Measurements from ENCODE around the gene FBXO30. TPM values are rescaled to one million over a fixed set of nuclear protein-coding genes. Genes with fewer than 3 reads are reported as not detected.

The FBXO30 gene
- total and polyA plus RNA-seq, 2 experiments from 2014 or later = 2.0 to 9.0 TPM

- H3K4me2 ChIP-seq = no peak overlapping the region
- peaks cover 30% of the 10 kb centered on the region for H4K20me1 ChIP-seq (ENCODE audit: insufficient read depth, poor library complexity, severe bottlenecking)
- H3K4me3 ChIP-seq = no peak overlapping the region
- H3K9me2 ChIP-seq (replicated peaks; ENCODE audit: insufficient read depth) = no peaks in the 10 kb centered on the region
- DNase-seq (ENCODE audit: low spot score) = no peak
- H3K36me3 ChIP-seq (replicated peaks; ENCODE audit: insufficient read depth, low read depth) = no peaks in the 10 kb centered on the region
- no peak overlapping the region for H2AFZ ChIP-seq
- no peaks in the 10 kb centered on the region for H3K9me3 ChIP-seq (ENCODE audit: low read depth)
- H3K4me1 ChIP-seq (ENCODE audit: insufficient read depth) = peaks cover 29% of the 10 kb centered on the region
- H3K27ac ChIP-seq = no peak overlapping the region
- H3K27me3 ChIP-seq = no peaks in the 10 kb centered on the region
- peaks cover 90% of the 10 kb centered on the region for H3K79me2 ChIP-seq
- 69% methylated on average over 1 of the region's 1 CpG for WGBS (ENCODE audit: low lambda C conversion rate, missing lambda C conversion rate)
- TF ChIP-seq CTCF (IDR thresholded peaks at IDR 0.05; ENCODE audit: poor library complexity) (no peak), EZH2phosphoT487 (IDR thresholded peaks at IDR 0.05; ENCODE audit: low read depth, severe bottlenecking, unreplicated experiment) (no peak), EZH2 (IDR thresholded peaks at IDR 0.05; ENCODE audit: borderline replicate concordance) (no peak)
Measured at GRCh38 chr6:145809785-145810184, 4.8 kb downstream of the FBXO30 start.

GRCh38 chr6:145809211-145809610 is 5.4 kb downstream of the FBXO30 start:
- Histone ChIP-seq H3K9me2 (replicated peaks; ENCODE audit: insufficient read depth) (no peaks in the 10 kb centered on the region), H3K9me3 (ENCODE audit: low read depth) (no peaks in the 10 kb centered on the region), H3K4me1 (ENCODE audit: insufficient read depth) (peaks cover 29% of the 10 kb centered on the region), H2AFZ (no peak overlapping the region), H3K27ac (no peak overlapping the region), H3K27me3 (no peaks in the 10 kb centered on the region), H3K36me3 (replicated peaks; ENCODE audit: insufficient read depth, low read depth) (no peaks in the 10 kb centered on the region), H3K4me3 (no peak overlapping the region), H4K20me1 (ENCODE audit: insufficient read depth, poor library complexity, severe bottlenecking) (peaks cover 30% of the 10 kb centered on the region), H3K4me2 (no peak overlapping the region), H3K79me2 (peaks cover 96% of the 10 kb centered on the region)
- DNase-seq (ENCODE audit: low spot score) = no peak
- no peak for TF ChIP-seq EZH2phosphoT487 (IDR thresholded peaks at IDR 0.05; ENCODE audit: low read depth, severe bottlenecking, unreplicated experiment)
- no peak for TF ChIP-seq EZH2 (IDR thresholded peaks at IDR 0.05; ENCODE audit: borderline replicate concordance)
- TF ChIP-seq CTCF (IDR thresholded peaks at IDR 0.05; ENCODE audit: poor library complexity) = no peak

GRCh38 chr6:145808239-145808638 is 6.4 kb downstream of the FBXO30 start:
- peaks cover 99% of the 10 kb centered on the region for H3K79me2 ChIP-seq
- no peaks in the 10 kb centered on the region for H3K27me3 ChIP-seq
- H3K4me3 ChIP-seq = no peak overlapping the region
- peaks cover 27% of the 10 kb centered on the region for H4K20me1 ChIP-seq (ENCODE audit: insufficient read depth, poor library complexity, severe bottlenecking)
- no peak overlapping the region for H3K4me2 ChIP-seq
- TF ChIP-seq CTCF (IDR thresholded peaks at IDR 0.05; ENCODE audit: poor library complexity) (no peak), EZH2 (IDR thresholded peaks at IDR 0.05; ENCODE audit: borderline replicate concordance) (no peak), EZH2phosphoT487 (IDR thresholded peaks at IDR 0.05; ENCODE audit: low read depth, severe bottlenecking, unreplicated experiment) (no peak)
- H3K9me2 ChIP-seq (replicated peaks; ENCODE audit: insufficient read depth) = no peaks in the 10 kb centered on the region
- DNase-seq (ENCODE audit: low spot score) = no peak
- H3K4me1 ChIP-seq (ENCODE audit: insufficient read depth) = peaks cover 29% of the 10 kb centered on the region
- H3K9me3 ChIP-seq (ENCODE audit: low read depth) = no peaks in the 10 kb centered on the region
- 92% methylated on average over 2 of the region's 2 CpGs for WGBS (ENCODE audit: low lambda C conversion rate, missing lambda C conversion rate)
- no peaks in the 10 kb centered on the region for H3K36me3 ChIP-seq (replicated peaks; ENCODE audit: insufficient read depth, low read depth)
- no peak overlapping the region for H3K27ac ChIP-seq
- no peak overlapping the region for H2AFZ ChIP-seq

- TF ChIP-seq EZH2phosphoT487 (IDR thresholded peaks at IDR 0.05; ENCODE audit: low read depth, severe bottlenecking, unreplicated experiment) (no peak), EZH2 (IDR thresholded peaks at IDR 0.05; ENCODE audit: borderline replicate concordance) (no peak), CTCF (IDR thresholded peaks at IDR 0.05; ENCODE audit: poor library complexity) (no peak)
- Histone ChIP-seq H3K36me3 (replicated peaks; ENCODE audit: insufficient read depth, low read depth) (no peaks in the 10 kb centered on the region), H3K27me3 (no peaks in the 10 kb centered on the region), H3K9me2 (replicated peaks; ENCODE audit: insufficient read depth) (no peaks in the 10 kb centered on the region), H3K4me2 (no peak overlapping the region), H4K20me1 (ENCODE audit: insufficient read depth, poor library complexity, severe bottlenecking) (no peaks in the 10 kb centered on the region), H2AFZ (no peak overlapping the region), H3K9me3 (ENCODE audit: low read depth) (no peaks in the 10 kb centered on the region), H3K27ac (no peak overlapping the region), H3K4me1 (ENCODE audit: insufficient read depth) (no peaks in the 10 kb centered on the region), H3K79me2 (peaks cover 71% of the 10 kb centered on the region), H3K4me3 (no peak overlapping the region)
- WGBS (ENCODE audit: low lambda C conversion rate, missing lambda C conversion rate) = 96% methylated on average over 5 of the region's 5 CpGs
- DNase-seq (ENCODE audit: low spot score) = no peak
Measured at GRCh38 chr6:145802141-145802540, 12.5 kb downstream of the FBXO30 start.
